LNCAP (cell line): Measurements from ENCODE around the gene ATP10B.

ENCODE experiments used
- CTCF ChIP-seq: fragments of 450-650 bp; IDR thresholded peaks from 2 replicates; pipeline ENCODE4 v1.5.1; 2017; ENCODE audit warnings: mild to moderate bottlenecking

The ATP10B gene

GRCh38 chr5:160852049-160852448 lies at the start of gene ATP10B:
ATP10B (minus strand) TSS chr5:160852211; CDS start chr5:160688074, 164,137 bp downstream.
- TF ChIP-seq CTCF, result no peak

DNA sequence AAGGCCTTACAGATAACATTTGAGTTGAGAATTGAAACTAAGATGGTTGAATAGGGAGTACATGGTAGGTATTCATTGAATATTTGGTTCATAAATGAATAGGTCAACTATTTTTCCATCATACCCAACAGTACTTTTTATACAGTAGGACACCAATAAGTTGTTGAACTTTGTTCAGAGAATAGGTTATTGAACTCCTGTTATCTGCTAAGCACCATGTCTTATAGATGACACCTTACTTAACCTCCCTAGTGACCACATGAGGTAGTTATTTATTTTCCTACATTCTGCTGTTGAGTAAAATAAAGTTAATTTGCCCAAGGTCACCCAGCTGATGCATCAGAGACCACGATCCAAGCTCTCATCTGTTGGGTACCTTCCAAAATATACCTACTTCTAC lies 49.6 kb upstream of the ATP10B start:
- no peak for TF ChIP-seq CTCF

DNA sequence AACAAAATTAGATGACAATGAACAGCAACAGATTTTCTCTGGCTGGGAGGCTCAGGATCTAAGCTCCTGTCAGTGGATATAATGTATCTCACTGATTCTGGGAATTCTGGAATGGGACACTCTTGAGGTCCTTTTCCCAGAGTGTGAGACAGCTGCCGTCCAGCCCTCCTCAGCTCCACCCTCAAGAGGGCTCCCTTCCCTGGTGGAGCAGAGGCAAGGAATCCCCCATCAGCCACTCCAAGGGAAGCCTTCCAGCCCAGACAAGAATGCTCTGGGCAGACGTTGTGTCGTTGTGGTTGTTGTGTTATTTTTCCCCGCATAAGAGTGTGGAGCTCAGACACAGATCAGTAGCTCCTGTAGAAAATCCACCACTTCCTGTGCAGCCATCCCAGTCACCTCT lies 47.7 kb upstream of the ATP10B start:
- TF ChIP-seq CTCF, result no peak

GRCh38 chr5:160887780-160888179 lies 35.8 kb upstream of the ATP10B start:
- no peak for TF ChIP-seq CTCF

- TF ChIP-seq CTCF, result no peak
Measured at GRCh38 chr5:160869989-160870521, 18.0 kb upstream of the ATP10B start.

DNA sequence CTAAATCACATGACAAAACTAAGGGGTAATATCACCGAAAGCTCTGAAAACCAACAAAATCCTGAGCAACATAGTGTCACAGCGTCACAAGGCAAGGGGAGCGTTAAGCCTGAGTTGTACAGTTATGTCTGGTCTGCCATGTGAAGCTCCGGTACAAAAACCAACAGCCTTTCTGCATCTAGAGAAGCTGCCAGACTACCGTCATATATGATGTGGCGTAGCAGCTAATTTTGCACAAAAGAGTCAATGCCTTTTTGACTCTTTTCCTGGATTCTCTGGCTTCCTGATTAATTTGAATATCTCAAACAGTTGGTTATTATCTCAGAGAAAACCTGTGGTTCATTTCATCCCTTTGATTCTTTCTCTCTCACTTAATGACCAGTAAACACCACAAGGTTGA lies 16.0 kb upstream of the ATP10B start:
- no peak for TF ChIP-seq CTCF

- no peak for TF ChIP-seq CTCF
Measured at GRCh38 chr5:160851451-160851850, 560 bp downstream of the ATP10B start.

- TF ChIP-seq CTCF, result no peak
Measured at GRCh38 chr5:160850421-160850820, 1.6 kb downstream of the ATP10B start.
